Kasumi-1 (cell line): ENCODE measurements around the gene TMEM219.
"Not testable (repeated sequence)": the region's sequence is repeated elsewhere in the genome, so short reads cannot be mapped to it uniquely, and the experiment has no call there.

Source experiments
- DNase-seq, 2 experiments: peaks; one replicate each; lab custom pipeline; 2025; lab: John Stamatoyannopoulos, UW

The TMEM219 gene, protein sequence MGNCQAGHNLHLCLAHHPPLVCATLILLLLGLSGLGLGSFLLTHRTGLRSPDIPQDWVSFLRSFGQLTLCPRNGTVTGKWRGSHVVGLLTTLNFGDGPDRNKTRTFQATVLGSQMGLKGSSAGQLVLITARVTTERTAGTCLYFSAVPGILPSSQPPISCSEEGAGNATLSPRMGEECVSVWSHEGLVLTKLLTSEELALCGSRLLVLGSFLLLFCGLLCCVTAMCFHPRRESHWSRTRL

DNA sequence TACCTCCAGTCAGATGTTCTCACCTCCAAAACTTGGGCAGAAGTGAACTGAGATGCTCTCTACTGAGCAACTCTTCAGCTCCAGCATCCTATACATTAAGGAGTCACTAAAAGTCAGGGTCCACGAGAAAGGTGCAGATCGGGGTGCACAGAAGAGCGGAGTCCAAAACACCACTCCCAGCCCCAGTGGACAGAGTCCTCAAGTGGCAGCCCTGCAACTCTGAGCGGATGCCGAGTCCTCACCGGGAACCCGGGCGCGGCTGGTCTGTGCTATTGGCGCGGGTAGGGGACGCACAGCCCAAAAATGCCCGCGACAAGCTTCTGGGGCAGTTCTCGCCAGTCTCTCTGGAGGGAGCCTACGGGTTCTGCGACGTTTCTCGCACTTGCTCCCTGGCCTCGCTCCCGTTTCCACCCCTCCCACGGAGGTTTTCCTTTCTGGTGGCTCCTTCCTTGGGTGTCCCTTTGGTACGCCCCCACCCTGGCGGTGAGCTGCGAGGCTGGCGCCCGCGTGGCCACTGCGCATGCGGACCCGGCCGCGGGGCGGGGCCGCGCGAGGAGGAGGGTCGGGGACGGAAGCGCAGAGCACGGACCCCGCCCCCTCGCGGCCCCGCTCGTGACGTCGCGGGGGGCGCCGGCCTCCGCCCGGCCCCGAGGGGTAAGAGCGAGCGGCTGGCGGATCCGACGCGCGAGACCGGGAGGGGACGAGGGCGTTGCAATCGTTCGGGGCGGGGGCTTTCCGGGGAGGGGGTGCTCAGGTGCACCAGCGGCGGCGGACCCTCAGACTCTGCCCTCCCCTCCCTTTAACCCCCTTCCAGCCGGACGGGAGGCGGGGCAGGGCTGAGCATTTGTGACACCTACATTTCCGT is at the start of gene TMEM219:
TMEM219 (plus strand) TSS at position 601 of the 865 bp plus-strand sequence. CDS start 1,065 bp downstream, outside the sequence.
- DNase-seq: peak; percentile 48 to 54

DNA sequence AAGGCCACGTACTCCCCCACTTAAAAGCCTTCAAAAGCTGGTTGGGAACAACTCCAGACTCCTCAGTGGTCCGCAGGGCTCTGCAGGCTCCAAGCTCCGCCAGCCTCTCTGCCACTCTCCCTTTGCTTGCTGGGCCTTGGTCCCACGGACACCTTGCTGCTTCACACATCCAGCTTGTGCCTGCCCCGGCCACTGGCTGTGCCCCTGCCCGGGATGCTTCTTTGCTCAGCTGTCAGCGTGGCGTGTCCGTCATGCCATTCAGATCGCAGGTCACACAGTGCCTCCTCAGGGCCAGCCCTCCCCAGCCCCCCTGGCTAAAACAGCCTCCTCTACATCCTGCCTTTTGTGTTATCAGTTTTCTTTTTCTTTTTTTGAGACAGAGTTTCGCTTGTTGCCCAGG is 49.8 kb upstream of the TMEM219 start:
- DNase-seq: no peak

DNA sequence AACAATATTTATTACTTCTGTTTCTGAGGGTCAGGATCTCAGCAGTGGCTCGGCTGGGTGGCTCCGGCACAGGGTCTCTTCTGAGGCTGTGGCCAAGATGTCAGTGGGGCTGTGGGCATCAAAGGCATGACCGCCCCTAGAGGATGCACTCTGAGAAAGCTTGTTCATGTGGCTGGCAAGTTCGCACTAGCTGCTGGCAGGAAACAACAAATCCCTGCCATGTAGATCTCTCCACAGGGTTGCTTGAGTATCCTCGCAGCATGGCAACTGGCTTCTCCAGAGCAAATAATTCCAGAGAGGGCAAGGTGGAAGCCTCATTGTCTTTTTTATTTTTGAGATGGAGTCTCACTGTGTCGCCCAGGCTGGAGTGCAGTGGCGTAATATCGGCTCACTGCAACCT is 48.4 kb upstream of the TMEM219 start:
- DNase-seq: no peak

DNA sequence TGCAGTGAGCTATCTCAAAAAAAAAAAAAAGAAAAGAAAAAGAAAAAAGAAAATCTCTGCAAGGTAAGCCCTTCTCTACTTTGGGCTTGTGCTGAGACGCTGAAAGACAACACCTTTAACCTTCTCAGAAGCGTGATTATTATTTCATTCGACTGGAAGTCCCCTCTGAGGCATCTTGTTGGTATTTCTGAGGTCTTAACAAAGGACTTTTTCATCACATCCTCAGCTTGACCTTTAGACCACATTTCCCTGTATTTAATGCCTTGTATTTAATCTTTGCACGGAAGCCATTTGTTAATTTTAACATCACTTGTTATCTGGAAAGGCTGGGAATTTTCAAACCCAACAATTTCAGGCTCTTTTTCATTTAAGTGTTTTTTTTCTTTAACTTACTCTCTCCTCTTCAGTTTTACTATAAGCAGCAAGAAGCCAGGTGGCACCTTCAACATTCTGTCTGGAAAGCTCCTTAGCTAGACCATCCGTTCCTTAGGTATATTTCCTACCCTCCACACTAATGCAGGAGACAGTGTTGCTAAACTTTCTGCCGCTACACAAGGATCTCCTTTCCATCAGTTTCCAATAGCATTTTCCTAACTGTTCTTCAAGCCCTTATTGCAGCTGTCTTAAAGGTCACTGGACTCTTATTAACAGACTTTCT is 46.2 kb upstream of the TMEM219 start:
- no peak for DNase-seq

DNA sequence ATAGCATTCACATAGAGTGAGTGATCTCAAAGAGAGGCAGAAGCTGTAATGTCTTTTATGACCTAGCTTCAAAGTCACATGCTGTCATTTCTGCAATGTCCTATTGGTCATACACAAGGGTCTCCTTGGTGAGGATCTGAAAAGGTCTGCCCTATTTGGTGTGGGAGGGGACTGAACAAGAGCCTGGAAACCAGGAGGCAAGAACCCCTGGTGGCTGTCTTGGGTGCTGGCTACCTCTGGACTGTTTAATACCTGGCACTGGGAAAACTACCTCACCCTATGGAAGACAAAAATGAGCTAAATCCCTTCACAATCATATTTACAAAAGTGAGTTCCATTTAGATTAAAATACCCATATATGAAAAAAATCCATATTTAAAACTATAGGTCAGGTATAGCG is 44.9 kb upstream of the TMEM219 start:
- no peak for DNase-seq

DNA sequence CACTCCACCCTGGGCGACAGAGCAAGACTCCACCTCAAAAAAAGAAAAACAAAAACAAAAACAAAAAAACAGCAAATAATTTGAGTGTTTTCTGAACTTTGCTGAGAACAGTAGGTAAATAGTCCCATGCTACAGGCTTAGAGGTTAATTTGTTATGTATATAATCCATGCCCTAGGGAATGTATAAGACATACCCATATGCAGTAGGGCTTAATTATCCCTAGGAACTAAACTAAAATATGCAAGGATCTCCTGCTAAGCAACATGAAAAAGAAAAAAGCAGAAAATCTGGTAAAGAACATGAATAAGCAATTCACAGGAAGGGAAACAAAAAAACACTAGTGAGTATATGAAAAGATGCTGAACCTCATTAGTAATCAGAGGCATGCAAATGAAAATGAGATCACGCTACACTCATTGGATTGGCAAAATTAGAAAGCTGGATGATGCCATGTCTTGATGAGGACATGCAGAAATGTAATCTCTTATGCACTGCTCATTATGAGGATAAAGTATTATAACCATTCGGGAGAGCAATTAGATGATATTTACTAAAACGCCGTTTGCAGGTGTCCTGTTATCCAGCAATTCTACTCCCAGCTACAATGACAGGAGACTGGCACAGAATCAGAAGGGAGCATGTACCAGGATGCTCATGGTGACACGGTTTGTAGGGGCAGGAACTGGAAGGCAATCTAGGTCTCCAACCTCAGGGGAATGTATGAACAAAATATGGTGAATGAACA is 41.4 kb upstream of the TMEM219 start:
- no peak for DNase-seq

DNA sequence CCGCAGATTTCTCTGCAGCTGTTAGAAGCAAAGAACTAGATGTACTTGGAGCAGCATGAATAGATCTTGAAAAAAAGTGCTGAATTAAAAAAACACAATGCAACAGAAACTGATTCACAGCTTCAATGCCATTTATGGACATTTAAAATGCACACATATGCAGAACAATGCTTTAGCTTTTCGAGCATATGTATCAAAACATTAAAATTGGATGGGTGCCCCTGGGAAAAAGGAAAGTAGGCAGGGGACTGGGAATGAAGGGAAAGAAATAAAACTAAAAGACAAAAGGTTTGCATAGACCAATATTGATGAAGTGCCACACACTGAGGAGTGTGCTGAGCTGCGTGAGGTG is 40.9 kb upstream of the TMEM219 start:
- DNase-seq: no peak

DNA sequence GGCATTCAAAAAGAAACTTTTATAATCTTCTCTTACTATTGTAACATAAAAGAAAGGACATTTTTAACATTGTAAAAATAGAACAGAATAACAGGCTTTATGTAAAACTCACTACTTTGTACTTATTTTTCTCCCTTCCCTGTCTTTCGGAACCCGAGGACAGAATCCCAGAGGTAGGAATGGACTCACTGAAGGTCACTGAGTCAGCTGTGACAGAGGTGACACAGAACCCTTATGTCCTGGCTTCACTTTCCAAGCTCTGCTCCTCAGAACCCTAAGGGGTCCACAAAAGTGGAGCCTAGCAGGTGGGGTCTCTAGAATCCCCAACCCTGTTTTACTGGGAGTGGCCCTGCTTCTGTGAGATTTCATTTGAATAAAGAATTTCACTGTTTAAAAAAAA is 39.6 kb upstream of the TMEM219 start:
- DNase-seq: no peak

DNA sequence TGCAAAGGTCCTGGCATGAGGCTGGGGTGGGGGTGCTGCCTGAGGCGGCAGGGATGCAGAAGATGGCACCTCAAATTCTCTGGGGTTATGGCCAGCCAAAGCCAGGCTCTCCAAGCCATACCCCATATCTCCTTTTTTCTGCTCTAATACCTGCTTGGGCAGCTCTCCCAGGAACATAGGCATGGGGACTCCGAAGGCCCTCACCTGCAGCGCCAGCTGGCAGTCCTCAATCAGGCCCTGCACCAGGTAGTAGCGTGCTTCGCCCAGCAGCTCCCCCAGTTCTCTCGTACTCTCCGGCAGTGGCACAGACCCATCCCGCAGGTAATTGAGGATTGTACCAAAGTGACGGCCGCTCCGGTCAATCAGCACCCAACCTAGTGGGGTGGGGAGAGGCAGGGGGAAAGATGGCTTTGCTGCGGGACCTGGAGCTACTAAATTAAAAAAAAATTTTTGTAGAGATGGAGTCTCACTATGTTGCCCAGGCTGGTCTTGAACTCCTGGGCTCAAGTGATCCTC is 38.8 kb upstream of the TMEM219 start:
- DNase-seq: no peak

DNA sequence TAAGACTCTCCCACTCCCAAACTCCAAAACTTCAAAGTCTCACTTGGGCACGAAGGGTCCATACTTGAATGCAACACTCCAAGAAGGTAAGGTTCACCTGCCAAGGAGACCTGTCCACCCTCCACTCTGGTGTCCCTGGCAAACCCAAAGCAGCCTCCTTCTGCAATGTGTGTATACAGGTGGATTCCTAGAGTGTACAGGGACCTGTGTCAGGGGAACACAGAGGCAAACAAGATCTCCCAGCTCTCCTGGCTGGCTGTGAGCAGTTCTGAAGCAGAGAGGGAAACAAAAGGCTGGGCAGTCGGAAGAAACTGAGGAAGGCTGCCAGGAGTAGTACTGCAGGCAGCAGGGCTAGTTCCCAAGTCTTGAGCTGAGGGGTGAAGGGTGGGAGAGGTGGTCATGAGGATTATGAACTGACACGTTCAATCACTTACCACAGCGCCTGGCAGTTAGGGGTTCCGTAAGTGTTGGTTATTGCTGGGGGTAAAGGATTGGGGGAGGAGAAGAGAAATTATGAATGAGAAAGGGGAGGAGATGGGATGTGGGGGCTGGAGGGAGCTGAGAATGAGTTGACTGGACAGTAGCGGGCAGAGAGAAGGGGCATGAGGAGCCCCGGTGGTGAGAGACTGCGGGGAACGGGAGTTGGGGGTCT is 36.6 kb upstream of the TMEM219 start:
- peak in 1 of 2 experiments; percentile 5 for DNase-seq

DNA sequence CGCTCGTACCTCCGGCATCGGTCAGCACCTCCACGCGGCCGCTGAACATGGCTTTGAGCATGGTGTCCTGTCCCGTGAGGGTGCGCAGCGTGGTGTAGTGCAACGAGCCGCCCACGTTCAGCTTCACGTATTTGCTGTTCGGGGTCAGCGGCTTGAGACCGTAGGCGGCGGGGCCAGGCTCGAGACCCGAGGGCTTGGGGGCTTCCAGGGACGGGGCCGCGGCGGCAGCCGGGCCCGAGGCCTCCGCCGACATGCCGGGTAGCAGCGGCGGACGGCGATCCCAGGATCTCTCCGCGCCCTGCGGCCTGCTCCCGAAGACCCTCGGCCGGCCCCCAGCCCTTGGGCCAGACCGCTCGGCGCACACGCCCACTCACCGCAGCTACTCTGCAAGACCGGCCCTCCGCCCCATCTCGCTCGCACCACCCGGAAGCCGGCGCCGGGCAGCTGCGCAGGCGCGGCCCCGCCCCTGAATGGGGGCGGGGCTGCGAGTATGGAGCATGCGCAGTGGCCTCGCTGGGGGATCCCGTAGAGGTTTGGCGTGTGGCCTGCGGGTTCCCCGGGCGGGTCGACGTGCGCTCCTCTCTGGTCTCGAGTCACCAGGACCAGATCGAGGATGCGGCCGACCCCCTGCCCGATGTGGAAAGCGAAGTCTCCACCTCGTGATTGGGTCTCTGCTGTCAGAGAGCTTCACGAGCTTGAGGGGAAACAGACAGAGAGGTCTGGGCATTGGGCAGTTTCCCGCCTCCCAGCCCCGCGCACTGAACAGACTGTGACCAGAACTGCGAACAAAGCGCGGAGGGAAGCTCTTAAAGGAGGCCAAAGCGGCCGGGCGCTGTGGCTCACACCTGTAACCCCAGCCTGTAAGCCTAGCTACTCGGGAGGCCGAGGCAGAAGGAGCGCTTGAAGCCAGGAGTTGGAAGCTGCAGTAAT is 35.8 kb upstream of the TMEM219 start, which contains the start of gene KCTD13:
KCTD13 (minus strand) TSS at position 446 of the 930 bp plus-strand sequence; CDS start at position 253, 193 bp downstream.
- peak; percentile 32 to 56 for DNase-seq

DNA sequence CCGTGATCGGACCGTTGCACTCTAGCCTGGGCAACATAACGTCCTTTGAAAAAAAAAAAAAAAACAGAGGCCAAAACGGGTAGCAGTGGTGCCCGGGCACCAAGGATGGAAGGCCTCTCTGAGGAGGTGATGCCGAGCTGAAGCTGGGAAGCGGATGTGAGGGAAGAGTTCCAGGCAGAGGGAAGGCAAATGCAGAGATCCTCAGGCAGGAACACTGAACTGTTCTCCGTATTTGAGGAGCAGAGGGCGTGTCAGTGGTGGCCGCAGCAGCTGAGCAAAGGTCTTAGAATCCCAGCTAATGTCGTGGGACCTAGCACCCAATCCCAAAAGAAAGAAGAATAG is 35.2 kb upstream of the TMEM219 start:
- peak in 1 of 2 experiments; percentile 12 for DNase-seq

DNA sequence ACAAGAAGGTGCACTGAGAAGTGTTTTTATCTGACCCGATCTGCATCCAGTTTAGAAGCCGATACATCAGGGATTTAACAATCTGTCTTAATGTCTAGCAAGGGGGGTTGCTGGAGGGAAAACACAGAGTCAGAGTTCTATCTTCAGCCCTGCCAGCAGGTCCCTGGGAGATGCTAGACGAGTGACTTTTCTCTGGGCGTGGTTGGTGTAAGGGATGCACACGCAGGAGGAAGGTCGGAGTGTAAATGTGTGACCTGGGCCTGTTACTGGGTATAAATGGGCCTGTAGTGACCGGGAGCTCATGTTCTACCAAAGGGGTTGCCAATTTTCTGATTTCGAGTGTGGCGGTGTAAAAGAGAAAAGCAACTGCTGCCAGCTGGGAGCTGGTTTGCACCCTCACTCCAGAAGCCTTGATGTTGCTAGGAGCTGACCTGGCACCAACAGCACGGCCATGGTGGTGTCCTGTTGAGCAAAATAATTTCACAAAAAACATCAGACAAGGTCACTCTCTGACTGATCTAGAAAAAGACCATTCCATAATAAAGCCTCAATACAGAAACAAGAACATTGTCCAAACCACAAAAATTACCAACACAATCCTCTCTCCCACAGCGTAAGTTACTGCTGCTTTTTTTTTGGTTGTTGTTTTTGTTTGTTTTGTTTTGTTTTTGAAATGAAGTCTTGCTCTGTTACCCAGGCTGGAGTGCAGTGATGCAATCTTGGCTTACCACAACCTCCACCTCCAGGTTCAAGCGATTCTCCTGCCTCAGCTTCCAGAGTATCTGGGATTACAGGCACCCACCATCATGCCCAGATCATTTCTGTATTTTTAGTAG is 34.6 kb upstream of the TMEM219 start:
- DNase-seq: no peak

DNA sequence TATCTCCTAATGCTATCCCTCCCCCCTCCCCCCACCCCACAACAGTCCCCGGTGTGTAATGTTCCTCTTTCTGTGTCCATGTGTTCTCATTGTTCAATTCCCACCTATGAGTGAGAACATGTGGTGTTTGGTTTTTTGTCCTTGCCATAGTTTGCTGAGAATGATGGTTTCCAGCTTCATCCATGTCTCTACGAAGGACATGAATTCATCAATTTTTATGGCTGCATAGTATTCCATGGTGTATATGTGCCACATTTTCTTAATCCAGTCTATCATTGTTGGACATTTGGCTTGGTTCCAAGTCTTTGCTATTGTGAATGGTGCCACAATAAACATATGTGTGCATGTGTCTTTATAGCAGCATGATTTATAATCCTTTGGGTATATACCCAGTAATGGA is 30.1 kb upstream of the TMEM219 start:
- not testable (repeated sequence) for DNase-seq

DNA sequence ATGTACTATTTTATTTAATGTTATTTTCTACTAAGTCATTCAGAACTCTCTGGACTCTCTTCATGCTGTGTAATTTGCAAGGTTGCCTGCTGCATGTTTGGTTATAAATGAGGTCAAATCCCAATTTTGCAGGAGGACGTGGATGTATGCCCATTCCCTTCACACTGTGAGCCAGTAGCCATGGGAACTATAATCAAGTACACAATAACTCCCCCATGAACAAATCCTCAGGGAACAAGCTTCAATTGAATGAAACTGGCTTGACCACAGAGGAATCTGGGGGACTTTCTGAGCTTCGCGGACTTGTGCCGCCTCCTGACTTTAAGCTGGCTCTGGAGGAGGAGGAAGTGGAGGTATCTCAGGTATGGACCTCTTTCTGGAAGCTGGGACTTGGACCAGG is 21.2 kb upstream of the TMEM219 start:
- no peak for DNase-seq

DNA sequence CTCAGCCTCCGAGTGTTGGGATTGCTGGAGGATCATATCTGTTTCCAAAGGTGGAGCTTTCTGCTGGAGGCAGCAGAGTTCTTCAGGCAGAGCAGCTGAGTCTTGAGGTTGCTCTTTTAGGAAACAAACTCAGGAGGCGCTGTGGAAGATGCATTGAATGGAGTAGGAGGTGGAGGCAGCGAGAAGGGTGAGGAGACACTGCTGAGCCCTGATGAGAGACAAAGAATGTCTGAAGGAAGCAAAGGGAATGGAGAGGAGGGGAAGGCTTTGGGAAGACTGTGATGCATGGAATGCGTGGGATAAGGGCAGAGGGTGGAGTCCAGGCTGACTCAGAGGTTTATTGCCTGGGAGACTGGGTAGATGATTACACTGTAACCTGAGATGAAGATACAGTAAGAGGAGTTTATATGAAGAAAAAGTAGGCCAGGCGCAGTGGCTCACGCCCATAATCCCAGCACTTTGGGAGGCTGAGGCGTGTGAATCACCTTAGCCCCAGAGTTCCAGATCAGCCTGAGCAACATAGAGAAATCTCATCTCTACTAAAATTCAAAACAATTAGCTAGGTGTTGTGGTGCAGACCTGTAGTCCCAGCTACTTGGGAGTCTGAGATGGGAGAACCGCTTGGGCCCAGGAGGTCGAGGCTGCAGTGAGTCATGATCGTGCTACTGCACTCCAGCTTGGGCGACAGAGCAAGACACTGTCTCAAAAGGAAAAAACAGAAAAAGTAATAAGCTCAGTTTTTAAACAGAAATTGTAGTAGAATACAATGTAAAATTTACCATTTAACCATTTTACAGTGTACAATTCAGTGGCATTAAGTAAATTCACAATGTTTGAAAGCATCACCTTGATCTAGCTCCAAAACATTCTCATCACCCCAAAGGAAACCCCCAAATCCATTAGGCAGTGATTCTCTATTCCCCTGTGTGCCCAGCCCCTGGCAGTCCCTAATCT is 17.8 kb upstream of the TMEM219 start:
- no peak for DNase-seq

DNA sequence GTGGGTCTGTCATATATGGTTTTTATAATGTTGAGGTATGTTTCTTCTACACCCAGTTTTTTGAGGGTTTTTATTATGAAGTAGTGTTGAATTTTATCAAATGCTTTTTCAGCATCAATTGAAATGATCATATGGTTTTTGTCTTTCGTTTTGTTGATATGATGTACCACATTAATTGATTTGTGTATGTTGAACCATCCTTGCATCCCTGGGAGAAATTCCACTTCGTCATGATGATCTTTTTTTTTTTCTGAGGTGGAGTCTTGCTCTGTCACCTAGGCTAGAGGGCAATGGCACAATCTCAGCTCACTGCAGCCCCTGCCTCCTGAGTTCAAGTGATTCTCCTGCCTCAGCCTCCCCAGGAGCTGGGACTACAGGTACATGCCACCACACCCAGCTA is 14.0 kb upstream of the TMEM219 start:
- no peak for DNase-seq

DNA sequence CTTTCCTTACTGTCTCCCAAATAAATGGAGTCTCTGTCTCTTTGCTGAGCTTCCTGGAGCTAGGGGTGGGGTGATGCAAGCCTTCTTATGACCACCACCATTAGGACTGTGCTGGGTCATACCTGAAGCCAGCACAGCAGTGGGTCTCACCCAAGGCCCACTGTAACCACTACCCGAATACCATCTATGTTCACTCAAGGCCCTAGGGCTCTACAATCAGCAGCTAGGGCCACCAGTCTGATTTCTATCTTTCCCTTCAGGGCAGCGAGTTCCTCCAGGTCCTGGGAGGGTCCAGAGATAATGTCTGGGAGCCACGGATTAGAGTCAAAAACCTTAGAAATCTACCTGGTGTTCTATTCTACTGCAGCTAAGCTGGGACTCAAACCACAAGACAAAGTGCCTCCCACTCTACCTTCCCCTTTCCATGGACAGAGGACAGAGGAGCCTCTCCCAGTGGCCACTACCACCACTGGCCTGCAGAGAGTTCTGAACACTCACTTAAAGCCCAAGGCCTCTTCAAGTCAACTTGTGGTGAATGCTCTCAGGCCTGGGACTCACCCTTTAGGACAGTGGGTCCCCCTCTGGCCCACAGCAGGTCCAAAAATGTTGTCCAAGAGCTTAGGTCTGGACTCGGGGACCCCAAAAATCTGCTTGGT is 10.9 kb upstream of the TMEM219 start:
- DNase-seq: no peak
